IPS DF 4.7 (cell line): ENCODE results near the gene EDIL3.
"Not testable (repeated sequence)": the region's sequence is repeated elsewhere in the genome, so short reads cannot be mapped to it uniquely, and the experiment has no call there.

Experiments
- DNase-seq: peaks from one replicate; pipeline ENCODE4 v3.0.0-alpha.2; 2013; ENCODE audit warnings: low spot score; ENCODE audit errors: extremely low read depth

The EDIL3 gene

DNA sequence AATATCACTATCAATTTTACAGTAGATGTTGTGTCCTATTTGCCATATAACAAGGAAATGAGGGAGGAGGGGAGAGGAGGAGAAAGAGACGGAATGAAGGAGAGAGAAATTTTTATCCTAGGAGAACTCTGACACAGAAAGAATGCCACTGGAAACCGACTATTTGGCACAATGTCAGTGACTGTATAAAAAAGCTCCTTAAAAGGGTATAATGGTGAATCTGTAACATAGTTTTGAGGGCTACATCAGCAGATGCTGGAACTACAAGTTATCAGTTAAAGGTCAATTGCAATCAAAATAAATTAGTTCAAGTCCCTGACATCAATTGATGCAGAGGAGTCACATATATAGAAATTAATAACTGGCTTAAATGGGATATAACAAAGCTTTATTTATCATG, 5.7 kb downstream of the EDIL3 start:
- DNase-seq: no peak

- no peak for DNase-seq
Measured at GRCh38 chr5:84378420-84378819, 6.3 kb downstream of the EDIL3 start.

DNA sequence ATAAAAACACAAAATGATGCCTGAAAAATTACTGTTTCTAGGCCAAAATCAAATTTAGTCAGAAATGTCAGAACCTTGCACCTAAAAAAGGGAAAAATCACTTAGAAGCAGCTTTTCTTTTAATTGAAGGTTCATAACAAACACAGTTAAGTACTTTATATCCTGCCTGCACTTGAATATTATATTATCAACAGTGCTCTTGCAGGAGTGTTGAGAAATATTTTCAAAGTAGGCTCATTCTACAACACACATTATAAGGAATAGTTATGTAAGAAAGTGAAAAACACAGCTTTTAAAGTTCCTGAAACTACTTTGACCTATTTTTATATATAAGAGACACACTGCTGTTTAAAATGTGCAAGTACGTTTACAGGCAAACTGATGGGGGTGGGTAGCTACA, 8.3 kb downstream of the EDIL3 start:
- no peak for DNase-seq

DNA sequence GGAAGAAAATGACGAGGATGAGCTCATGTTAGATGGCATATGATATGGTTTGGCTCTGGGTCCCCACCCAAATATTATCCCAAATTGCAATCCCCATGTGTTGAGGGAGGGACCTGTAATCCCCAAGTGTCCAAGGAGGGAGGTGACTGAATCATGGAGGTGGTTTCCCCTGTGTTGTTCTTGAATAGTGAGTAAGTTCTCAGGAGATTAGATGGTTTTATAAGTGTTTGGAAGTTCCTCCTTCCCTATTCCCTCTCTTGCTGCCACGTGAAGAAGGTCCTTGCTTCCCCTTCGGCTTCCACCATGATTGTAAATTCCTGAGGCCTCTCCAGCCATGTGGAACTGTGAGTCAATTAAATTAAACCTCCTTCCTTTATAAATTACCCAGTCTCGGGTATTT, 10.1 kb downstream of the EDIL3 start:
- no peak for DNase-seq

GRCh38 chr5:84373506-84373905, 11.2 kb downstream of the EDIL3 start:
- no peak for DNase-seq

DNA sequence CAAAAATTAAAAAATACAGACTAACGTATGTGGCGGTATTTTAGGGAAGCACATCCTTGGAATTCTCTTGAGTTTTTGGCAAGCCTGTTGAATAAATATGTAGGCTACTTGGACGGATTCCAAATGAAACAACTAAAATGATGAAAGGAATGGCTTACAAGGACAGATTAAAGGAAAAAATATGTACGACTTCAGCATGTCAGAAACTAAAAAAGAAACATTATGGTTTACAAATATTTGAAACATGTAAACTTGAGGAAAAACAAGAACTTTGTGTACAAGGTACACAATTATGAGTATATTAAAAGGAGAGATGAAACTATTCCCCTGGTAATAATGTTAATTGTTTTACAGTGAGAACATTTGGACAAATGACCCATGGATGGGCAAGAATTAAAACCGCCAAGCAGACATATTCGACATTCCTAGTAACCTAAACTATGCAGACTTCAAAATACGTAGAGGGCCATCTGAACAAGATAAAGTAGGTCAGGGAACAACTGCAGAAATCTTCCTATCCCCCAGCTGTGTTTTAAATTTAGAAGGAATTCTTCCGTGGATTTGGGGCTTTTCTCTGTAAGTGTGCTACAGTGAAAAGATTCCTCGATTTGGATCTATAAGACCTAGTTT, 12.5 kb downstream of the EDIL3 start:
- no peak for DNase-seq

GRCh38 chr5:84370176-84370575, 14.5 kb downstream of the EDIL3 start:
- no peak for DNase-seq

GRCh38 chr5:84364043-84364442, 20.6 kb downstream of the EDIL3 start:
- no peak for DNase-seq

- no peak for DNase-seq
Measured at GRCh38 chr5:84362061-84362720, 22.5 kb downstream of the EDIL3 start.

DNA sequence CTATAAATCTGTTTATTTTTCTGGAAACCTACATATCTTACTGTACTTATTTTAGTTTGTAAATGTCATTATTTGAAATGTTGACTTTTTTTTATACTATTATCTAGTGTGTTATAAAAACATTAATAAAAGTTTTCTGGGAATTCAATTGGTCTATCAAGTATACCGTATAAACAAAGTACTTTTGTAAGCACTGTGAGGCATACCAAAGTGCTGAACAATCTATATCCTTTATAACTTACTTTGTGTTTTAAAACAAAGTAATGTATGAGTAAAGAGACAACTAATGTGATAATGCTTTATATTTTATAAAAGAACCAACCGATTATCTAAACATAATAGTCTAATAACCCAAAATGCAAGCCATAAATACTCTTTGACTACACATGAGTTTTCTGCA, 23.1 kb downstream of the EDIL3 start:
- no peak for DNase-seq

DNA sequence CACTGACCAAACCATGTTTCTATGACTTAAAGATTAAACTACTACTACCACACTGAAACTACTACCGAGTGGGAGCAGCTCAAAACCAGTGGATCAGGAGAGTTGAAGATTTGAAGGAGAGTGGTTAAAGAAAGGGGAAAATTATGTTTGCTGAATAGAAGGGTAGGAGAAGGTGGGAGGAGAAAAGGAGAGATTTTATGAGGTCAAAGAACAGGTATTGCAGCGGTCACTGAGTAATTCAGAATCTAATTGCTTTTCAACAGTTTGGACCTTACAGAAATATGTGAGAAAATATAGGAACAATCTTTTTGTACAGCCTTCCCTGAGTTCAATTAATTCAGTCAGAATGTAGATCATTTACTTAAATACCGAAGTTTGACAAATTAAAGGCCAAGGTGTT, 24.6 kb downstream of the EDIL3 start:
- no peak for DNase-seq

- DNase-seq: no peak
Measured at GRCh38 chr5:84354101-84354500, 30.6 kb downstream of the EDIL3 start.

GRCh38 chr5:84344788-84345187, 39.9 kb downstream of the EDIL3 start:
- DNase-seq: no peak

DNA sequence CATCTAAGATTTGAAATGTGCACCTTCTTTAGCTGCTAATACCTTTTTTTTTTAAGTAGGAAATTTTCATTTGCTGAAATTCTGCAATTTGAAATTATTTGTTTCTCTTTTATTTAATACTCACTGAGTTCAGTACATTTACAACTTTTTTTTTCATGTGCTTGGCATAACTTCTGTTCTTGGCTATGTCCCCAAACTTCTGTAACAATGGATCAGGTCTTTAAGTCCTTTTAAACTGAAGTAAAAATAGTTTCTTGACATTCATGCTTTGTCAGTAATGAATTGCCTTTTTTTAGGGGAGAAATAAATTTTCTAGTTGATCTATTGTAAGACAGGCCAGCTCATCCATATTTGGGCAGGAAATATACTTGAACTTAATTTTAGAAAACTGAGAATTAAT, 41.5 kb downstream of the EDIL3 start:
- DNase-seq: no peak

DNA sequence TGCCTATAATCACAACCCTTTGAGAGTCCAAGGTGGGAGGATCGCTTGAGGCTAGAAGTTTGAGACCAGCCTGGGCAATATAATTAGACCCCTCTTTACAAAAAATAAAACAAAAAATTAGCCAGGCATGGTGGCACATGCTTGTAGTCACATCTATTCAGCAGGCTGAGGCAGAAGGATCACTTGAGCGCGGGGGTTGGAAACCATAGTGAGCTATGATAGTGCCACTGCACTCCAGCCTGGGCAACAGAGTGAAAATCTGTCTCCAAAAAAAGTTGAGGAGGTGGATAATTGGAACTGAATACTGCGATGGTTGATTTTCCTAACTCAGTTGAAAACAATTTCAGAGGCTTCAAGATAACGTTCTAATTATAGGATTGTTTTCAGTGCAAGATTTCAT, 52.6 kb downstream of the EDIL3 start:
- no peak for DNase-seq

DNA sequence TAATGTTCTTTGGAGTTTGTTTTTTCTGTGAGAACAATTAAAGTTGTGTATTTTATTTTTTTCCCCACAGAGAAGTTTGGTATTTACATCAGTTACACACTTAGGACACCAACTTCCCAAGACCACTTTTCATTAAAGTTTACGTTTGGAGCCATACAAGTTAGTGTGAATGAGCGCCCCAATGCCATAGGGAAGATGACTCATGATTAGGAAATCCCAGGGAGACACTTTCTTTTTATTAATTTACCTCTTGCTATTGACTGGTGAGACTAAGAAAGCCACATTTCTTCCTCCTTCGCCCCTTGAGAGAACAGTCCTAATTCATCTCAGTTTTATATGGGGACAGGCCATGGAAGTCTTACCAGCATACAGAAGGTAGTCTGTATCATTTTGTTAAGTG, 57.1 kb downstream of the EDIL3 start:
- no peak for DNase-seq

DNA sequence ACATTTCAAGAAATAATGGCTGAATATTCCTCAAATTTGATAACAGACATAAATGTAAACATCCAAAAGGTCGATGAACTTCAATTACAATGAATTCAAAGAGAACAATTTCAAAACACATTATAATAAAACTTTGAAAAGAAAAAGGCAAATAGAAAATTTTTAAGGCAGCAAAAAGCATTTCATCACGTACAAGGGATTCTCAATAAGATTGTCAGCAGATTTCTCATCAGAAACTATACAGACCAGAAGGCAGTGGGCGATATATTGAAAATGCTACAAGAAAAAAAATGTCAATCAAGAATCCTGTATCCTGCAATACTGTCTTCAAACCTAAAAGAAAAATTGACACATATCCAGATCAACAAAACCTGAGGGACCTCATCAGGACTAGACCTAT, 62.0 kb downstream of the EDIL3 start:
- DNase-seq: no peak

DNA sequence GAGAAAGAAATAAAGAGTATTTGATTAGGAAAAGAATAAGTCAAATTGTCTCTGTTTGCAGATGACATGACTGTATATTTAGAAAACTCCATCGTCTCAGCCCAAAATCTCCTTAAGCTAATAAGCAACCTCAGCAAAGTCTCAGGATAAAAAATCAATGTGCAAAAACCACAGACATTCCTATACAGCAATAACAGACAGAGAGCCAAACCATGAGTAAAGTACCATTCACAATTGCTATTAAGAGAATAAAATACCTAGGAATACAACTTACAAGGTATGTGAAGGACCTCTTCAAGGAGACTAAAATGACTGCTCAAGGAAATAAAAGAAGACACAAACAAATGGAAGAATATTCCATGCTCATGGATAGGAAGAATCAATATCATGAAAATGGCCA, 66.9 kb downstream of the EDIL3 start:
- DNase-seq: not testable (repeated sequence)

GRCh38 chr5:84312280-84312679, 72.4 kb downstream of the EDIL3 start:
- not testable (repeated sequence) for DNase-seq

DNA sequence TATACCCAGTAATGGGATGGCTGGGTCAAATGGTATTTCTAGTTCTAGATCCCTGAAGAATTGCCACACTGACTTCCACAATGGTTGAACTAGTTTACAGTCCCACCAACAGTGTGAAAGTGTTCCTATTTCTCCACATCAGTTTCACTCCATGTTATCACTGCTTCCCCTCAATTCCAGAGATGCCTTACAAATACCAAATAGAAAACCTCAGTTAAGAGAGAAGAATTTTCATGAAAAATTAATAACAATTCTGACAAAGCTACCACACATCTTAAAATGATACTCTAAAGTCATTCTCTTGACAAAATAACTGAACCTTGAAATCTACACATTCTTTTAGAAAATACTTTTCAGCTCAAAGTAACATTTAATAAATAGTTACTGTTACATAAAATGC, 74.8 kb downstream of the EDIL3 start:
- DNase-seq: not testable (repeated sequence)

DNA sequence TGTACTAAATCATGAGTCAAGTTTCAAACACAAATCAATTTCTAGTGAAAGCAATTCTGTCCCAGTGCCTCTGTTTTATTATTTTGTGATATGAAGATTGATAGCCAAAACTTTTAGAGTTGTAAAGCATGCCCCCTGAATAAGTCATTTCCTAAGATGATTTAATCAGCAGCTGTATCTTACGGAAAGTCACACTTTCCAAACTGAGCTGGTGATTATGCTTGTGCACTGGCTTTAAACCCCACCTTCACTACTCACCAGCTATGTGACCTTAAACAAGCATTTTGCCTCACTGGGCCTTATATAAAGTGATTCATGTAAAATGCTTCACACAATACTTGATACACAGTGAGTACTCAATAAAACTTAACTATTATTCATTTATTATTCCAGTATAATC, 78.1 kb downstream of the EDIL3 start:
- no peak for DNase-seq

- DNase-seq: no peak
Measured at GRCh38 chr5:84304599-84304998, 80.1 kb downstream of the EDIL3 start.

- DNase-seq: no peak
Measured at GRCh38 chr5:84303315-84303714, 81.4 kb downstream of the EDIL3 start.
